H1 (cell line): ENCODE measurements around the gene TP53. TPM values are rescaled to one million over a fixed set of nuclear protein-coding genes. Genes with fewer than 3 reads are reported as not detected.

Experiments used
- CTCF ChIA-PET: fragments of 300-600 bp; sonication (Branson Sonifier 250); formaldehyde crosslinking; loops from one replicate; lab custom pipeline; 2021; ENCODE audit not compliant: partially characterized antibody; lab: Charles Lee
- POLR2A ChIA-PET: fragments of 300-600 bp; sonication (Branson Sonifier 250); formaldehyde crosslinking; loops from one replicate; lab custom pipeline; 2021; ENCODE audit warnings: inconsistent platforms; ENCODE audit not compliant: partially characterized antibody; lab: Charles Lee
- DNase-seq, 2 experiments: peaks; one replicate each; pipeline versions ENCODE4 v3.0.0 to v3.0.0-alpha.2; 2010 to 2022; ENCODE audit warnings: low spot score in 2 of 2, low read depth in 1 of 2, mixed read lengths in 1 of 2
- FAIRE-seq: peaks from 2 replicates; lab custom pipeline; 2011; peaks lifted over from hg19 to GRCh38; lab: Jason Lieb, UNC
- H2AFZ ChIP-seq: 2 replicates; pipeline ENCODE4 v1.8.1; 2012; ENCODE audit warnings: low read length, inconsistent platforms
- H2AK5ac ChIP-seq: 2 replicates; pipeline ENCODE4 v1.6.1; 2013; ENCODE audit warnings: low read depth, low read length
- H2BK120ac ChIP-seq: replicated peaks from 2 replicates; pipeline ENCODE3; 2013; ENCODE audit warnings: low read depth, low read length, inconsistent platforms
- H2BK12ac ChIP-seq: 2 replicates; pipeline ENCODE4 v1.6.1; 2013; ENCODE audit warnings: low read depth, low read length
- H2BK15ac ChIP-seq: 2 replicates; pipeline ENCODE4 v1.6.1; 2013; ENCODE audit warnings: low read length
- H2BK20ac ChIP-seq: 2 replicates; pipeline ENCODE4 v1.6.1; 2013; ENCODE audit warnings: low read length
- H2BK5ac ChIP-seq: 2 replicates; pipeline ENCODE4 v1.6.1; 2013; ENCODE audit warnings: low read depth, low read length
- H3K14ac ChIP-seq: 2 replicates; pipeline ENCODE4 v1.6.1; 2013; ENCODE audit warnings: inconsistent platforms; ENCODE audit not compliant: insufficient read length
- H3K18ac ChIP-seq: 2 replicates; pipeline ENCODE4 v1.6.1; 2013; ENCODE audit warnings: low read length; ENCODE audit errors: extremely low read depth
- H3K23ac ChIP-seq: 2 replicates; pipeline ENCODE4 v1.6.1; 2013; ENCODE audit warnings: inconsistent platforms; ENCODE audit not compliant: insufficient read length
- H3K23me2 ChIP-seq: 2 replicates; pipeline ENCODE4 v1.6.1; 2013; ENCODE audit warnings: low read depth, low read length
- H3K27ac ChIP-seq: 2 replicates; pipeline ENCODE4 v1.6.1; 2011; ENCODE audit warnings: low read depth, low read length, inconsistent platforms
- H3K27me3 ChIP-seq, 4 experiments: replicated peaks in 1 of 4; 1 replicate in 1 of 4; 2 replicates in 3 of 4; pipeline versions ENCODE4 v1.6.1 to v1.8.1; 2011 to 2013; ENCODE audit warnings: low read length in 3 of 4, mild to moderate bottlenecking in 3 of 4, inconsistent platforms in 2 of 4, mixed read lengths in 2 of 4, moderate library complexity in 1 of 4; ENCODE audit not compliant: control insufficient read depth in 3 of 4, insufficient read depth in 3 of 4; ENCODE audit errors: extremely low read depth in 1 of 4
- H3K36me3 ChIP-seq, 4 experiments: 2 replicates each; pipeline versions ENCODE4 v1.6.1 to v1.8.1; 2011 to 2013; ENCODE audit warnings: mild to moderate bottlenecking in 4 of 4, low read length in 3 of 4, moderate library complexity in 2 of 4, control low read depth in 1 of 4, inconsistent platforms in 1 of 4; ENCODE audit not compliant: insufficient read depth in 4 of 4, control insufficient read depth in 2 of 4
- H3K4ac ChIP-seq: replicated peaks from 2 replicates; pipeline ENCODE3; 2013; ENCODE audit warnings: low read length, low read depth, mixed read lengths, inconsistent platforms; ENCODE audit not compliant: insufficient read length
- H3K4me1 ChIP-seq, 4 experiments: replicated peaks in 1 of 4; 1 replicate in 1 of 4; 2 replicates in 3 of 4; pipeline versions ENCODE4 v1.6.1 to v1.8.1; 2011 to 2013; ENCODE audit warnings: low read length in 3 of 4, inconsistent platforms in 2 of 4, mixed read lengths in 1 of 4; ENCODE audit not compliant: insufficient read depth in 4 of 4, control insufficient read depth in 3 of 4
- H3K4me2 ChIP-seq, 2 experiments: 2 replicates each; pipeline versions ENCODE4 v1.6.1 to v1.8.1; 2011 to 2013; ENCODE audit warnings: low read depth in 2 of 2, low read length in 2 of 2, control low read depth in 1 of 2, inconsistent platforms in 1 of 2, mild to moderate bottlenecking in 1 of 2; ENCODE audit not compliant: insufficient read depth in 1 of 2
- H3K4me3 ChIP-seq, 4 experiments: fragments of 200-600, 300-600 bp in 1 of 4; sonication (generic), shearing (Covaris generic), sonication (Bioruptor Twin) in 1 of 4; 2 replicates each; pipeline versions ENCODE4 v1.5.1 to v1.8.1; 2011 to 2016; ENCODE audit warnings: low read length in 4 of 4, low read depth in 3 of 4, control low read depth in 2 of 4, inconsistent platforms in 2 of 4, mild to moderate bottlenecking in 2 of 4, mixed read lengths in 1 of 4, moderate library complexity in 1 of 4; ENCODE audit not compliant: insufficient read depth in 2 of 4; ENCODE audit errors: extremely low read depth in 1 of 4
- H3K56ac ChIP-seq: replicated peaks from 2 replicates; pipeline ENCODE3; 2013; ENCODE audit warnings: low read depth, mild to moderate bottlenecking, mixed read lengths, low read length, inconsistent platforms; ENCODE audit not compliant: insufficient read length
- H3K79me1 ChIP-seq: 2 replicates; pipeline ENCODE4 v1.6.1; 2013; ENCODE audit warnings: low read depth, low read length, control low read depth
- H3K79me2 ChIP-seq, 2 experiments: 2 replicates each; pipeline versions ENCODE4 v1.6.1 to v1.8.1; 2012 to 2013; ENCODE audit warnings: low read length in 2 of 2, mild to moderate bottlenecking in 2 of 2, inconsistent platforms in 1 of 2; ENCODE audit not compliant: insufficient read depth in 2 of 2, control insufficient read depth in 1 of 2
- H3K9ac ChIP-seq, 4 experiments: replicated peaks in 1 of 4; 1 replicate in 1 of 4; 2 replicates in 3 of 4; pipeline versions ENCODE4 v1.6.1 to v1.8.1; 2011 to 2013; ENCODE audit warnings: low read depth in 3 of 4, low read length in 3 of 4, control low read depth in 2 of 4, mild to moderate bottlenecking in 2 of 4, moderate library complexity in 2 of 4, inconsistent platforms in 1 of 4; ENCODE audit errors: extremely low read depth in 1 of 4
- H3K9me3 ChIP-seq, 2 experiments: 2 replicates each; pipeline versions ENCODE4 v1.6.1 to v1.8.1; 2012 to 2013; ENCODE audit warnings: mild to moderate bottlenecking in 2 of 2, moderate library complexity in 2 of 2, control low read depth in 1 of 2, inconsistent platforms in 1 of 2, low read depth in 1 of 2, low read length in 1 of 2, mixed read lengths in 1 of 2; ENCODE audit not compliant: insufficient read depth in 2 of 2
- H4K20me1 ChIP-seq, 2 experiments: replicated peaks in 1 of 2; 2 replicates each; pipeline versions ENCODE3 to v1.8.1; 2011 to 2013; ENCODE audit warnings: inconsistent platforms in 2 of 2, low read length in 2 of 2, mild to moderate bottlenecking in 1 of 2; ENCODE audit not compliant: insufficient read depth in 2 of 2, control insufficient read depth in 1 of 2
- H4K5ac ChIP-seq: 2 replicates; pipeline ENCODE4 v1.6.1; 2013; ENCODE audit warnings: low read length, low read depth, mixed read lengths, inconsistent platforms; ENCODE audit not compliant: insufficient read length
- H4K8ac ChIP-seq: 2 replicates; pipeline ENCODE4 v1.8.0; 2013; ENCODE audit warnings: mild to moderate bottlenecking, moderate library complexity, low read length, inconsistent platforms; ENCODE audit not compliant: insufficient read depth; ENCODE audit errors: extremely low read depth
- H4K91ac ChIP-seq: replicated peaks from 2 replicates; pipeline ENCODE3; 2013; ENCODE audit warnings: low read length, mixed read lengths, inconsistent platforms; ENCODE audit not compliant: insufficient read length
- CREB1 ChIP-seq: IDR thresholded peaks from 2 replicates; pipeline ENCODE4 v1.6.1; 2012; ENCODE audit warnings: inconsistent platforms
- EGR1 ChIP-seq: IDR thresholded peaks from 2 replicates; pipeline ENCODE4 v1.6.1; 2011; ENCODE audit warnings: low read depth, low read length, borderline replicate concordance
- HDAC2 ChIP-seq, 2 experiments: fragments of 300-600 bp in 1 of 2; sonication (generic) in 1 of 2; IDR thresholded peaks; 2 replicates each; pipeline ENCODE4 v1.6.1; 2011 to 2012; ENCODE audit warnings: low read depth in 2 of 2, low read length in 2 of 2, mild to moderate bottlenecking in 2 of 2, moderate library complexity in 2 of 2, borderline replicate concordance in 1 of 2, inconsistent platforms in 1 of 2
- KDM1A ChIP-seq: fragments of 200-600, 300-600 bp; sonication (generic); IDR thresholded peaks from 2 replicates; pipeline ENCODE4 v1.7.1; 2016; ENCODE audit warnings: mild to moderate bottlenecking, low read length, borderline replicate concordance
- NRF1 ChIP-seq: IDR thresholded peaks from 2 replicates; pipeline ENCODE4 v1.6.1; 2011; ENCODE audit warnings: mild to moderate bottlenecking, low read depth, low read length, improper control_type of control experiment
- POLR2A ChIP-seq, 2 experiments: IDR thresholded peaks; 1 replicate in 1 of 2; 2 replicates in 1 of 2; pipeline ENCODE4 v1.6.1; 2011; ENCODE audit warnings: low read depth in 2 of 2, low read length in 2 of 2, mild to moderate bottlenecking in 2 of 2; ENCODE audit errors: control extremely low read depth in 1 of 2
- RXRA ChIP-seq: IDR thresholded peaks from 2 replicates; pipeline ENCODE4 v1.6.1; 2011; ENCODE audit warnings: low read depth, mild to moderate bottlenecking, low read length, moderate library complexity; ENCODE audit not compliant: insufficient read depth
- SP4 ChIP-seq: IDR thresholded peaks from 2 replicates; pipeline ENCODE4 v1.6.1; 2012; ENCODE audit warnings: low read length, inconsistent platforms
- WGBS, 2 experiments: shearing (Covaris generic) in 1 of 2; methylation state at CpG; one replicate each; pipeline versions ENCODE4 v1.1.6 to v1.1.7; 2013 to 2015; ENCODE audit warnings: low lambda C conversion rate in 2 of 2, mixed read lengths in 2 of 2, inconsistent platforms in 1 of 2, low coverage in 1 of 2, missing lambda C conversion rate in 1 of 2; ENCODE audit not compliant: insufficient replicate concordance in 2 of 2, insufficient coverage in 1 of 2, insufficient read length in 1 of 2; ENCODE audit errors: extremely low coverage in 1 of 2, missing lambda C conversion rate in 1 of 2; 5-methylcytosine and 5-hydroxymethylcytosine counted together
- polyA plus RNA-seq, 7 experiments: library from polyadenylated mRNA; depleted of rRNA in 3 of 7; stranded (reverse) in 5 of 7; unstranded in 2 of 7; fragments of >200 nt in 5 of 7; fragments of 200-250 nt in 2 of 7; gene quantifications; 1 replicate in 5 of 7; 2 replicates in 1 of 7; 4 replicates in 1 of 7; pipeline versions ENCODE4 v1.2.1 to v1.2.3, GENCODE V29; 2011 to 2013; ENCODE audit warnings: missing spikeins in 2 of 7, mixed read lengths in 2 of 7
- total RNA-seq: library from RNA; stranded (reverse); fragmentation: NEBNext Ultra II Directional; extraction: Animal tissue kit (Norgen Biotek cat#: 25700); gene quantifications from 2 replicates; pipeline ENCODE4 v1.2.1, GENCODE V29; 2021
- TF ChIP-seq, protein P1 (sequence below): IDR thresholded peaks from 2 replicates; pipeline ENCODE4 v1.6.1; 2012; ENCODE audit warnings: inconsistent platforms
- TF ChIP-seq, protein P2 (sequence below): IDR thresholded peaks from 2 replicates; pipeline ENCODE4 v1.6.1; 2012; ENCODE audit warnings: inconsistent platforms

TP53 gene
- total and polyA plus RNA-seq, 2 of the 8 experiments (the other 6 are each of a cell fraction or from before 2014, with no cell fraction given): 143 to 198 TPM

DNA sequence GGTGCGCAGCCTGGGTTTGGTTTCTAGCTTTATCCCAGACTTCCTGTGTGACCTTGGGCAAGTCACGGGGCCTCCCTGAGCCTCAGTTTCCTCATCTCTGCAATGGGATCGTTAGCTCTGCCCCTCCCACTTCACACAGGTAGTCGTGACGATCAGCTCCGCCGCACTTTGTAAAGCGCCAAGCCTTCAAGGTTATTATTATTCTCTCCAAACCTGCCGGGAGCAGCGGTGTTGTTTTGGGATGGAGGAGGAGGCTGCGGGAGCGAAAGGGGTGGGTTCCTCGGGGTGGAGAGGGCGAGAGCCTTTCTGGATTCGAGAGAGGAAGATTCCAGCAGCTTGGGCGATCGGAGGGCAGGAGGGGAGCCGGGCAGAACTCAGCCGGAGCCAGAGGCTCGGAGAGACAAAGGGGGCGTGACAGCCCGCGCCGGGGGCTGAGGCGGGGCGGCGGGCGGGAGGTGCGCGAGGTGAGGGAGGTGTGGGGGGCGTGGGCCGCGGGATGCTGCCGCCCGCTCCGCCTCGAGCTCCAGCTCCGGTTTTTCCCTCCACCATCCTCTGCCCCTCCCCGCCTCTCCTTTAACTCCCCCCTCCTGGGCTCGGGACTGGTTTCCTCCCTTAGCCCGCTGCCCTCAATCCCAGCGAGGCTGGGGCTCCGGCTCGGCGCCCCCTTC lies 17.4 kb upstream of the TP53 start, which contains the start of gene EFNB3:
EFNB3 (plus strand) TSS at position 602 of the 668 bp plus-strand sequence. CDS start 397 bp downstream, outside the sequence.
- Histone ChIP-seq H2BK120ac (no peak within 1 kb of the TSS), H2BK20ac (no peak within 1 kb of the TSS), H4K8ac (peak within 1 kb of the TSS; percentile 66), H2AK5ac (no peak within 1 kb of the TSS; the same call in 1 of the 2 replicates), H3K4ac (no peak within 1 kb of the TSS), H3K23me2 (peaks cover 19% of the 10 kb centered on the region; the same call in 1 of the 2 replicates), H2BK15ac (no peak within 1 kb of the TSS), H4K20me1 (peaks cover 2 to 7% of the 10 kb centered on the region in 2 experiments), H3K36me3 (peaks cover 0 to 5% (median 2%) of the 10 kb centered on the region in 4 experiments; a peak in 3 of 8 replicates), H3K27ac (no peak within 1 kb of the TSS; the same call in 1 of the 2 replicates), H3K23ac (no peak within 1 kb of the TSS), H3K9me3 (no peaks in the 10 kb centered on the region), H2AFZ (no peak within 1 kb of the TSS), H3K4me1 (peaks cover 2 to 19% (median 16%) of the 10 kb centered on the region in 4 experiments), H3K4me2 (peak within 1 kb of the TSS; percentile 82 to 90), H3K27me3 (peaks cover 0 to 3% (median 1%) of the 10 kb centered on the region in 4 experiments; a peak in 2 of 7 replicates), H3K56ac (no peak within 1 kb of the TSS), H4K5ac (peak within 1 kb of the TSS; percentile 29), H3K9ac (peak within 1 kb of the TSS in 3 of 4 experiments; percentile 41 to 58 (median 42); a peak in 5 of 7 replicates), H3K4me3 (peak within 1 kb of the TSS; percentile 56 to 86 (median 66)), H3K14ac (no peak within 1 kb of the TSS), H2BK5ac (peak within 1 kb of the TSS; percentile 16), H3K18ac (no peak within 1 kb of the TSS; the same call in 1 of the 2 replicates), H4K91ac (no peak within 1 kb of the TSS), H2BK12ac (0 out of 2 replicates have a peak within 1 kb of the TSS, but pooled peaks have one; percentile 60), H3K79me1 (no peaks in the 10 kb centered on the region; the same call in 1 of the 2 replicates), H3K79me2 (no peaks in the 10 kb centered on the region)
- CTCF ChIA-PET: interaction anchor here (0.9 to 9.2 kb wide), 9 partner anchors 12 to 138 kb away, joined by 3 to 85 read pairs (median 5); partner anchors contain the start of genes DNAH2, SAT2, TP53 and WRAP53
- 3% methylated on average over 14 of the region's 45 CpGs; no CpG with 5 or more reads in 1 of the 2 experiments for WGBS, 2 experiments
- DNase-seq (peak in 1 of 2 experiments; percentile 86), FAIRE-seq (no peak)
- POLR2A ChIA-PET: interaction anchor here (0.6 to 11.4 kb wide), 14 partner anchors 9 to 227 kb away, joined by 3 to 186 read pairs (median 4); partner anchors contain the start of genes CNTROB, DNAH2, SAT2 and SOX15
- peak in 1 of 2 experiments; percentile 55; a peak in 1 of 3 replicates for TF ChIP-seq POLR2A (IDR thresholded peaks at IDR 0.05; ENCODE audit: control extremely low read depth in 1 of 2, low read depth in 2 of 2, low read length in 2 of 2)
- TF ChIP-seq CREB1: 0 out of 2 replicates have a peak, but pooled peaks have one; percentile 17
- TF ChIP-seq, protein P1, sequence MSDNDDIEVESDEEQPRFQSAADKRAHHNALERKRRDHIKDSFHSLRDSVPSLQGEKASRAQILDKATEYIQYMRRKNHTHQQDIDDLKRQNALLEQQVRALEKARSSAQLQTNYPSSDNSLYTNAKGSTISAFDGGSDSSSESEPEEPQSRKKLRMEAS: peak; percentile 56; the same call in 1 of the 2 replicates
- no peak for TF ChIP-seq NRF1
- TF ChIP-seq, protein P2, sequence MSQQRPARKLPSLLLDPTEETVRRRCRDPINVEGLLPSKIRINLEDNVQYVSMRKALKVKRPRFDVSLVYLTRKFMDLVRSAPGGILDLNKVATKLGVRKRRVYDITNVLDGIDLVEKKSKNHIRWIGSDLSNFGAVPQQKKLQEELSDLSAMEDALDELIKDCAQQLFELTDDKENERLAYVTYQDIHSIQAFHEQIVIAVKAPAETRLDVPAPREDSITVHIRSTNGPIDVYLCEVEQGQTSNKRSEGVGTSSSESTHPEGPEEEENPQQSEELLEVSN: 0 out of 2 replicates have a peak, but pooled peaks have one; percentile 27
- TF ChIP-seq EGR1: peak; percentile 22; the same call in 1 of the 2 replicates
- peak; percentile 93 for TF ChIP-seq KDM1A
- peak in 1 of 2 experiments; percentile 96; a peak in 2 of 4 replicates for TF ChIP-seq HDAC2 (IDR thresholded peaks at IDR 0.05; ENCODE audit: borderline replicate concordance in 1 of 2, low read depth in 2 of 2, low read length in 2 of 2)
- TF ChIP-seq SP4: peak; percentile 38; the same call in 1 of the 2 replicates
- no peak for TF ChIP-seq RXRA
